T-helper 1 cell treated with Interleukin-12 subunit alpha and Interleukin-12 subunit beta and Interleukin-4 antibody, amounts not matched to agents 30 ng/mL and 1 ng/mL, for 36 hours (primary cell): ENCODE results near the gene PDZD2. TPM values are rescaled to one million over a fixed set of nuclear protein-coding genes. Genes with fewer than 3 reads are reported as not detected.
"Not testable (repeated sequence)": the region's sequence is repeated elsewhere in the genome, so short reads cannot be mapped to it uniquely, and the experiment has no call there.

ENCODE experiments used
- intact Hi-C: fragments of 100-400 bp; cut with micrococcal nuclease; formaldehyde crosslinking; loops from one replicate; pipeline ENCODE4 v1.15.1; 2024
- total RNA-seq: library from RNA; stranded (reverse); gene quantifications from 2 replicates; pipeline ENCODE4 v1.2.3, GENCODE V29; 2022

PDZD2 gene
- total RNA-seq, 1 donor from 2014 or later, result not detected

- intact Hi-C loops, result no loop called here
Measured at GRCh38 chr5:32029261-32029660, 390.3 kb downstream of the PDZD2 start.

GRCh38 chr5:32029781-32030180, 390.9 kb downstream of the PDZD2 start:
- intact Hi-C loops, result no loop called here

GRCh38 chr5:32030222-32030621, 391.3 kb downstream of the PDZD2 start:
- intact Hi-C loops, result no loop called here

- intact Hi-C loops, result no loop called here
Measured at GRCh38 chr5:32030686-32031085, 391.8 kb downstream of the PDZD2 start.

- intact Hi-C loops, result no loop called here
Measured at GRCh38 chr5:32031089-32031488, 392.2 kb downstream of the PDZD2 start.

GRCh38 chr5:32038523-32038922, 399.6 kb downstream of the PDZD2 start:
- intact Hi-C loops, result no loop called here

GRCh38 chr5:32039133-32039532, 400.2 kb downstream of the PDZD2 start:
- intact Hi-C loops, result not testable (repeated sequence)

GRCh38 chr5:32039601-32040000, 400.7 kb downstream of the PDZD2 start:
- intact Hi-C loops, result not testable (repeated sequence)

- intact Hi-C loops, result not testable (repeated sequence)
Measured at GRCh38 chr5:32040181-32040695, 401.3 kb downstream of the PDZD2 start.

GRCh38 chr5:32042551-32042961, 403.6 kb downstream of the PDZD2 start:
- intact Hi-C loops, result no loop called here

GRCh38 chr5:32043105-32043504, 404.2 kb downstream of the PDZD2 start:
- intact Hi-C loops, result no loop called here

GRCh38 chr5:32044434-32044833, 405.5 kb downstream of the PDZD2 start:
- intact Hi-C loops, result no loop called here

- intact Hi-C loops, result no loop called here
Measured at GRCh38 chr5:32044939-32045338, 406.0 kb downstream of the PDZD2 start.

- intact Hi-C loops, result no loop called here
Measured at GRCh38 chr5:32047056-32047455, 408.1 kb downstream of the PDZD2 start.

GRCh38 chr5:32051796-32052195, 412.9 kb downstream of the PDZD2 start:
- intact Hi-C loops, result no loop called here

GRCh38 chr5:32055891-32056866, 417.2 kb downstream of the PDZD2 start:
- intact Hi-C loops, result no loop called here

GRCh38 chr5:32057187-32058096, 418.5 kb downstream of the PDZD2 start:
- intact Hi-C loops, result no loop called here

- intact Hi-C loops, result no loop called here
Measured at GRCh38 chr5:32058101-32058500, 419.2 kb downstream of the PDZD2 start.

GRCh38 chr5:32058997-32059396, 420.1 kb downstream of the PDZD2 start:
- intact Hi-C loops, result no loop called here

- intact Hi-C loops, result no loop called here
Measured at GRCh38 chr5:32059761-32060530, 421.0 kb downstream of the PDZD2 start.

GRCh38 chr5:32061236-32061635, 422.3 kb downstream of the PDZD2 start:
- intact Hi-C loops, result no loop called here
